Measurements from ENCODE around the gene TSFM. TPM values are rescaled to one million over a fixed set of nuclear protein-coding genes. Genes with fewer than 3 reads are reported as not detected.
A peak's percentile ranks its signal among the peaks of the same experiment; 100 is the strongest.

The TSFM gene
- total and polyA plus RNA-seq, 2 of the 13 experiments (the other 11 are each of a cell fraction or from before 2014, with no cell fraction given) = 29.8 to 68.3 TPM

DNA sequence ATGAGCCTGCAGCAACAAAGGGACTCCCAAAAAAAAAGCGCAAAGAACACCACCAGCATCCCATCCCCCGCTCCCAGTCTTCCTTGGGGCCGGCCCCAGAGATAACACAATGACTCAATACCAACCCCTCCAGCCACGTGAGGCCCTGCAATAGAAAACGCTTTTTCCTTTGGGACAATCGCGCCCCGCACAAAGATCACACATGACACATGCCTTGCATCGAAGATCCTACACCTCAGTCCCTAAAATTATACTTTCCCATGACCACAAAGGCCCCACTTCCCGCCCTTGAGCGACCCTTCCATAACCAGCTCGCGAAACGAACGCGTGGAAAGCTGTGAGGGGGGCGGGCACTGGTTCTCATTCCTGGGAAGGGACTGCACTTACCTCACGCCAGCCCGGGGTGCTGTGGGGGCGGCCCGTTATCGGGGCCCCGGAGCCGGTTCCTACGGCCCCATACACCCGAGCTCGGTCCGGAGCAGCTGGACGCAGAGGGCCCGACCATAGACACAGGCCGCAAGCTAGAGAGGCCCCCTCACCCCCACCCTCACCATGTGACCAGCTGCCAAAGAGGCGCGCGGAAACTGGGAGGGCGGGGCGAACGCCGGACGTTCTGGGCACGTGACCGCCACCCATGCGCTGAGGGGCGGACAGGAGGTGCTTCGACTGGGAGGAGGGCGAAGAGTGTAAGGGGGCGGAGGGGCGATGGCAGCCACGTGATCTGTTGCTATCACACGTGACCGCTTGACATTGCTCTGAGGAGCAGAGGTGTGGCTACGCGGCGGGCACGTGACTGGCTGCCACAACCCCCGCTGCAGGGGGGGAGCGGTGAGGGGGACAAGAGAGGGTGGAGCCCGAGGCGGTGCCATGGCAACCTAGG, 30.6 kb upstream of the TSFM start, which contains the start of gene CDK4 (continued):
- TF ChIP-seq KAT8 (CRISPR knock-in tag; IDR thresholded peaks at IDR 0.05) (peak; percentile 94), ZNF24 (IDR thresholded peaks at IDR 0.05) (0 out of 2 replicates have a peak, but pooled peaks have one; percentile 21), ZNF234 (CRISPR knock-in tag; conservative IDR thresholded peaks at IDR 0.05) (no peak), BORCS8-MEF2B (CRISPR knock-in tag; IDR thresholded peaks at IDR 0.05) (peak; percentile 71), ZNF619 (CRISPR knock-in tag; IDR thresholded peaks at IDR 0.05) (peak; percentile 48; the same call in 1 of the 2 replicates), ZNF251 (CRISPR knock-in tag; IDR thresholded peaks at IDR 0.05) (peak; percentile 87; the same call in 1 of the 2 replicates), ZIK1 (CRISPR knock-in tag; IDR thresholded peaks at IDR 0.05; ENCODE audit: borderline replicate concordance, low read depth) (peak; percentile 76; the same call in 1 of the 2 replicates), SETDB1 (CRISPR knock-in tag; IDR thresholded peaks at IDR 0.05; ENCODE audit: borderline replicate concordance) (no peak), CBX1 (IDR thresholded peaks at IDR 0.05; ENCODE audit: low read depth) (peak; percentile 25), ZNF737 (CRISPR knock-in tag; IDR thresholded peaks at IDR 0.05; ENCODE audit: borderline replicate concordance) (no peak), RCOR2 (CRISPR knock-in tag; IDR thresholded peaks at IDR 0.05) (peak; percentile 45; the same call in 1 of the 2 replicates), ETV5 (CRISPR knock-in tag; IDR thresholded peaks at IDR 0.05; ENCODE audit: borderline replicate concordance) (peak; percentile 70; the same call in 1 of the 2 replicates), CCDC6 (CRISPR knock-in tag; IDR thresholded peaks at IDR 0.05) (peak; percentile 88; the same call in 1 of the 2 replicates), SKI (IDR thresholded peaks at IDR 0.05; ENCODE audit: partially characterized antibody) (no peak), SOX5 (CRISPR knock-in tag; IDR thresholded peaks at IDR 0.05; ENCODE audit: borderline replicate concordance) (peak; percentile 69; the same call in 1 of the 2 replicates), SKIL (CRISPR knock-in tag; IDR thresholded peaks at IDR 0.05; ENCODE audit: borderline replicate concordance) (peak; percentile 56; the same call in 1 of the 2 replicates), RARG (CRISPR knock-in tag; IDR thresholded peaks at IDR 0.05; ENCODE audit: low read depth) (peak; percentile 87; the same call in 1 of the 2 replicates)
- TF ChIP-seq, protein P1, sequence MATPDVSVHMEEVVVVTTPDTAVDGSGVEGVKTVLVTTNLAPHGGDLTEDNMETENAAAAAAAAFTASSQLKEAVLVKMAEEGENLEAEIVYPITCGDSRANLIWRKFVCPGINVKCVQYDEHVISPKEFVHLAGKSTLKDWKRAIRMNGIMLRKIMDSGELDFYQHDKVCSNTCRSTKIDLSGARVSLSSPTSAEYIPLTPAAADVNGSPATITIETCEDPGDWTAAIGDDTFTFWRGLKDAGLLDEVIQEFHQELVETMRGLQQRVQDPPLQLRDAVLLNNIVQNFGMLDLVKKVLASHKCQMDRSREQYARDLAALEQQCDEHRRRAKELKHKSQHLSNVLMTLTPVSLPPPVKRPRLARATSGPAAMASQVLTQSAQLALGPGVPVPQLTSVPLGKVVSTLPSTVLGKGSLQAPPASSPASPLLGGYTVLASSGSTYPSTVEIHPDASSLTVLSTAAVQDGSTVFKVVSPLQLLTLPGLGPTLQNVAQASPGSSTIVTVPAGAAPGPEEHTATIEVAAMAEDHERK (CRISPR knock-in tag; IDR thresholded peaks at IDR 0.05; ENCODE audit: low read depth) = no peak; the same call in 1 of the 2 replicates
- TF ChIP-seq, protein P2, sequence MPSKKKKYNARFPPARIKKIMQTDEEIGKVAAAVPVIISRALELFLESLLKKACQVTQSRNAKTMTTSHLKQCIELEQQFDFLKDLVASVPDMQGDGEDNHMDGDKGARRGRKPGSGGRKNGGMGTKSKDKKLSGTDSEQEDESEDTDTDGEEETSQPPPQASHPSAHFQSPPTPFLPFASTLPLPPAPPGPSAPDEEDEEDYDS (CRISPR knock-in tag; IDR thresholded peaks at IDR 0.05) = peak; percentile 87
